Measurements from ENCODE around the gene GPBP1.
"Not testable (repeated sequence)": the region's sequence is repeated elsewhere in the genome, so short reads cannot be mapped to it uniquely, and the experiment has no call there.

Gene GPBP1

DNA sequence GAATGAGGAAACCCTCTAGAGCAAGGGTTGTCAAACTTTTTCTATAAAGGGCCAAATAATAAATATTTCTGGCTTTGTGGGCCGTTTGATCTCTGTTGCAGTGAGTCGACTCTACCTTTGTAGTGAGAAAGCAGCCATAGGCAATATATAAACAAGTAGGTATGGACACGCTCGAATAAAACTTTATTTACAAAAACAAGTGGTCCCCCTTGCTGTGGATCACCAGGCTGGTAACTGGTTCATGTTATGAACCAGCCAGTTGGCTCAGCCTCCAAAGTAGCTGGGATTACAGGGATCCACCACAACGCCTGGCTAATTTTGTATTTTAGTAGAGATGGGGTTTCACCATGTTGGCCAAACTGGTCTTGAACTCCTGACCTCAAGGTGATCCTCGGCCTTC, 118.5 kb downstream of the GPBP1 start:
- DNase-seq = no peak

DNA sequence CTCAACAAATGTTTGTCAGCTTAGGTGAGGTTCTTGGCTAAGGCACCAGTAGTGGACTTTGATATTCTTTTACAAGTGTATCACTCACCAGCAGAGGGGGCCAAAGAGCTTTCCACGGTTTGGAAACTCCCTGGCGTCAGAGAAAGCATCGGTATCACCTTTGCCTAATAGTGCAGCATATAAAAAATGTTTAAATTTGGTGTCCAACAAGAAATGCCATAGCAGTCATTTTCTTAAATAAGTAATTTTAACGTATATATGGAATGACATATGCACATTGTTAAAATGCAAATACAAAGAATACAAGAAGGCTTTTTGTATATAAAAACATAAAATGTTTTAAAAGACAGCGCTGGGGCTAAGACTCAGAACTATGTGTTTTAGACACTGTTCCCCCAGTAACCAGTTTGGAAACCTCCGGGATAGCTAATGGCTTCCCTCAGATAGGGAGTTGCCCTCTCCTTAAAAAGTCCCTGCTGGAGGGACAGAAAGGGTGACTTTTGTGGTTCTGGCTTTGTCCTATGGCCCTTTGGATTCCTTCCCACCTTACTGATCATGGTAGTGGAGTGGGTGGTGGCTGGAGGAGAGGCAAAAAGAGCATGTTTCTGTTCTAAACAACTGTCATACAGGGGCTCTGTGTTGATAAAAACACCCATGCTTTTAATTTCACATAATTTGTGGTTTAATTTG, 124.6 kb downstream of the GPBP1 start:
- peak; percentile 31 for DNase-seq

DNA sequence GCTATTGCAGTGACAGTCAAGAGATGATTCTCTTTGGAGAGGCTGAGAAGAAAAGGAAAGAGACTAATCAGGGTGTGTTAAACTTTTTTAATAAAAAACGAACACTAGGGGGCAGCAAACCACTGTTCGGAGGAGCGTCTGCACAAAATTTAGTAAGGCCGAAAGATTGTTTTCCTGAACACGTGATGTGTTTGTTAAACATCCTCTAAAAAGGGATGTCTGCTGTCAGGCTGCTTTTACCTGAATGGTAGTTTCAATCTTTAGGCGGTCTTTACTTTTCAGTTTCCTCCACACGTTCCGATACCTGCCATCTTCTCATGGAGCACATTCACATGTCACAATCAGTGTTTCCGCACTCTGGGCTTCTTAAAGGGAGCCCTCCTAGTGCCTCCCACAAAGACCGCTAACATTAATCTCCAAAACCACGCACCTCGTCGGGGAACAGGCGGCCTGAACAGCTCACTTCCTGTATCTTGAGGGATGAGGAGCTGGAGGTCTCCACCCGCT, 125.2 kb downstream of the GPBP1 start:
- DNase-seq = no peak

- no peak for DNase-seq
These were observed 126.1 kb downstream of the GPBP1 start for GRCh38 chr5:57299986-57300385.

DNA sequence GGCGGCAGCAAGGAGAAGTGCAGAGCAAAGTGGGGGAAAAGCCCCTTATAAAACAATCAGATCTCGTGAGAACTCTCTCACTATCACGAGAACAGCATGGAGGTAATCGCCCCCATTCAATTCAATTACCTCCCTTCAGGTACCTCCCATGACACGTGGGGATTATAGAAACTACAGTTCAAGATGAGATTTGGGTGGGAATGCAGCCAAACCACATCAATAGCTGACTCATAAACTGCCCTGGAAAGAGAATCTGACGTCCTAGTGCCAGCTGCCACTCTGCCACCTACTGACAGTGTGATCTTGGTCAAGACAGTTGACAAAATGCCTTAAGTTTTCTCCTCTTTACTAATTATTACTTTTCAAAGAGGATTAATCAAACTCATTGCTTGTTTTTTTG, 128.3 kb downstream of the GPBP1 start:
- DNase-seq = no peak

DNA sequence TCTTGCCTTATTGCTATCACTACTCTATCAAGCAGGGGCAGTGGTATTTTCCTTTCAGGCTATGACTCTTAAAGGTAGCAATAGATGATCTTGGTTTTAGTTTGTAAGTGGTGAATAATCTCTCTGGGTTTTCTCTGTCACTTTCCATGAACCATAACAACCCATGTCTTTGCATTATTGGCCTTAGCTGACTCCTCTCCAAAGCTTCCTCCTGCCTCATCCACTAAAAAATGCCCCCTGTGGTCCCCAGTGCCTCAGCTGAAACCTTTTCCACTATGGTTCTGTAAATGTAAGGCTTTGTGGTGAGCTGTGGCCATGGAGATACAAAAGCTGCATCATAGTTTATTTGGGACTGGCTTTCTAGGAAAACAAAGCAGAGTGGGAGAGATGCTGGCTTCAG, 128.8 kb downstream of the GPBP1 start:
- DNase-seq = no peak

DNA sequence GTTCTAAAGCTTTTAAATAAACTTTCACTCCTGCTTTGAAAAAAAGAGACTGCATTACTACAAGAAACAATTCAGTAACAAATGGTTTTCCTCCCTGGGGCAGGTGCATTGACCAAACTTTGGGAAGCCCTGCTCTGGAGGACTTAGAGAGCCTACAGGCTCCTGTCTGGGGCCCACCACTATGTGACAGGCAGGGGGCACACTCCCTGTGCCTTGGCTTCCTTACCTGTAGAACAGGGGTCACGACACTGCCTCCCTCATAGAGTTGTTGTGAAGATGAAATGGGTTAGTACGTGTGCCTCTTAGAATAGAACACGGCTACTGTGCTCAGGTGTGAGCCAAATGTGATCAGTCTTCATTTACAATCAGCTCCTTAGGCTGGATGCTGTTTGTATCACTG, 130.1 kb downstream of the GPBP1 start:
- DNase-seq = no peak

- no peak for DNase-seq
These were observed 131.1 kb downstream of the GPBP1 start for GRCh38 chr5:57304931-57305330.

DNA sequence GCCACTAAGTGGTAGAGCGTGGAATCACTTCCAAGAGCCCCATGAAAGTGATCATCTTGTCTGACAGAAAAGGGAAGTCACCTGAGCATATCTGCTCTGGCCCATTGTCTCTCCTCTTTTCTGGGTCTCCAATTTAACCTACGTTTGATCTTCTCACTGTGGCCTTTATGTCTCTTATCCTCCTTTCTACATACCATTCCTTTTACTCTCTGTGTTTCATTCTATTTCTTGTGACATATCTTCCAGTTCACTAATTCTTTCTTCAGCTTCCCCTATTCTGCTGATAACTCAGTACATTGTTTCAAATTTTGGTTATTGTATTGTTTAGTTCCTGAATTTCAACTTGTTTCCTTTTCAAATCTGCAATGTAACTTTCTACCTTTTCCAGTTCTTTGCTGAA, 132.5 kb downstream of the GPBP1 start:
- no peak for DNase-seq

GRCh38 chr5:57307516-57307915, 133.7 kb downstream of the GPBP1 start:
- no peak for DNase-seq

GRCh38 chr5:57309022-57309421, 135.2 kb downstream of the GPBP1 start:
- not testable (repeated sequence) for DNase-seq

DNA sequence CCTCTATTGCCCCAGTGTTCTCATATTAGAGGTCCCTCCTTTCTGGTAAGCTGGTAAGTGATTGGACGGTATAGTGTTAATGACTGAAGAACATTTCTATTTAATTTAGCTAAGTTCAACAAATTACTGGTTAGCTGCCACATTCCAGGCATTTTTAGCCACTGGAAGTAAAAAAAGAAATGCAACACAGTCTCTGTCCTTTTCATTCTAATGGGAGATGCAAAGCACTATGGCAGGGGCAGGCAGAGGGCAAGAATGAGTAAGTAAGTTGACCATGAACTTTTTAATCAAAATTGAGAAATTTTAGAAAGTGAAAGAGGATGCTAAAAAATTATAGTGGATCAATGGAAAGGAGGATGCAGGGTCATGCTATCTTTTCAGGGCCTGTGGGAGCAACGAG, 137.4 kb downstream of the GPBP1 start:
- no peak for DNase-seq

DNA sequence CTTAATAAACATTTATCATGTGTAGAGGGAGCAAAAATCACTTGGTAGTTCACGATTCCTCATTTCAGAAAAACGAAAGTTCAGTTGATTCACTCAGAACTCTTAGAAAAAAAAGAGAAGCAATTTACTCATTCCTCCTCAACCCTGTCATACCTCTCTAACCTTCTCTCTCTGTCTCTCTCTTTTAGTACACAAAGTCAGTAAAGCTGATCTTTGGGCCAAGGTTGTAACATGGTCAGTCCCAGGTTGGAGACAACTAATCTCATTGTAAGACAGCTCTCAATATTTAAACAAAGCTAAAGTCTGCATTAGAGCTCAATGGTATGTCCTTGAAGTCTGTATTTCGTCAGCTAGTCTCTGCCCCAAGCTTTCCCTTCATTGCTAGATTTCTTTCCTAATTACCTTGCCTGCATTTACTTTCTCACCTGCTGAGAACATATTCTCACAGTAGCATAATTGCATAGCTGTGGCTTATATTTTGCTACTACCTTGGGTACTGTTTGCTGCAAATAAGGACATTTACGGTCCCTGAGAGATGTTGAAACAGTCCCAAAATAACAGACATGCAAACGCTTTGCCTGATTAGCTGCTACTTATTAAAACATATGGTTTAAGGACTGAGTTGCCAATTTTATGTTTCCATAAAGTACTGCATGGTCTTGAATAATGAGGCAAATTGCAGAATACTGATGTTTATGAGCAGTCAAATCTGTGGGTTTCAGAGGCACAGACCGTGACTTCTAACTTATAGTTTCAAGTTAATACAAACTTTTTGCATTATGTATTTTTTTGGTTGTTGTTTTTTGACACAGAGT, 138.3 kb downstream of the GPBP1 start:
- no peak for DNase-seq

GRCh38 chr5:57313716-57314115, 139.9 kb downstream of the GPBP1 start:
- no peak for DNase-seq
